SH-SY5Y (cell line): ENCODE data around the gene LAMTOR5.

ENCODE experiments used
- GATA2 ChIP-seq: IDR thresholded peaks from 2 replicates; pipeline ENCODE4 v1.6.1; 2011; ENCODE audit warnings: mild to moderate bottlenecking, low read depth, low read length
- GATA3 ChIP-seq: IDR thresholded peaks from 2 replicates; pipeline ENCODE4 v1.6.1; 2011; ENCODE audit warnings: low read depth, mild to moderate bottlenecking, low read length, moderate library complexity

DNA sequence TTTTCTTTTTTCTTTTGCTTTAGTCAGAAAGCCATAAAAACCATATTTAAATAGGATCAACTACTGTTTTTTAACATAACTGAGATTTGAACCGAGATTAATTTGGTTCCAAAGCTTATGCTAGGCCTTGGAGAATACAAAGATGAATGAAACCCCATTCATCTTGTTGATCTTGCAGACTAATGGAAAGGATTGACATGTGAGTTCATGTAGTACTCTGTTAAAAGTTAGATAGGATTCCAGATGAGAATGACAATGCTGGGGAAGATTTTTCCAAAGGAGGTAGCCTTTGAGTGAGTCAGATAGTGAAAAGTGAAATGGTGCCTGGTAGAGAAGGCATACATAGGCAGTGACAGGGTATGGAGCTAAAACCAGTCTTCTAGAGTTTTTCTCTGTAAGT lies 45.6 kb downstream of the LAMTOR5 start:
- no peak for TF ChIP-seq GATA2
- TF ChIP-seq GATA3 = no peak
